Body of pancreas (tissue), 4 donors: ENCODE data around the gene WFIKKN1.

Experiments
- CTCF ChIP-seq, 7 experiments: fragments of 450-650 bp in 4 of 7; fragments of 200-600 bp in 3 of 7; sonication (generic) in 3 of 7; IDR thresholded peaks; one replicate each; pipeline ENCODE4 v1.5.1; 2016 to 2019; ENCODE audit warnings: antibody characterized with exemption in 7 of 7
- POLR2A ChIP-seq, 3 donors: fragments of 450-650 bp; IDR thresholded peaks; one replicate each; pipeline ENCODE4 v1.6.1; 2016; ENCODE audit warnings: antibody characterized with exemption in 3 of 3, mild to moderate bottlenecking in 2 of 3

DNA sequence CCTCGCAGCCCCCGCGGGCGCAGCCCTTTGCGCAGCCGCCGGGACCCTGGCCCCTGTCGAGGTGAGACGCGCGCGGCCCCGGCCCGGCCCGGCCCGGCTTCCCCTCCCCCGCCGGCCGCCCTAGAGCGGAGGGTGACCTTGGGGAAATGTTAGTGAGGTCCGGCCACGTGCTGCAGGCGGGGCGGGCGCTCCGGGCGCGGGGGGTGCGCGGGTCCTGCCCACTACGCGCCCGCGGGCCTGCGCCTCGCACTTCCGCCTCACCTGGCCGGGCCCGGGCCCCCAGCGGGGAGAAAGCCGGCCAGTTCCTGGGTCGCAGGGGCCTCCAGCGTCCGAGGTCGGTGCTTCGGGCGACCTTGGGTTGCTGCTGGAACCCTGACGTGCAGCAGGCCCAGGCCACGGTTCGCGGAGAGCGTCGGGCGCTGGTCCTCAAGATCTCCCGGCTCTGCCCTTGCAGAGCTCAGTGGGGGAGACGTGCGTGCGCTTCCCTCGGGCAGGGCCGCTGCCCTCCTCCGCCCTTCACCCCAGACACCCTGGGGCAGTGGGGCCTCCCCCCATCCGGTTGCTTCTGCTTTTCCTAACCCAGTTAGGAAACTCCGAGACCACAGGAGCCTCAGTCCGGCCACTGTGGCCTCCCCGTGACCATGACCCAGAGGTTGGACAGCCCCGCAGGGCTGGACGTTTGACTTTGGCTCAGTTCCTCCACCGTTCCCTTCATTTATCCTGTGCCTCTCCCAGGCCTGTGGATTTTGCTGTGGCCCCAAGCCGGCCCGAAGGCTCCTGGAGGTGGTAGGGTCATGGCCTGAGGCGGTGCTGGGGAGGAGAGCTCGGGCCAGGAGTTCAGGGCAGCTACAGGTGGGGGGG lies 11.6 kb downstream of the WFIKKN1 start:
- peak in 1 of 7 experiments; percentile 4 for TF ChIP-seq CTCF (IDR thresholded peaks at IDR 0.05)
- peak; percentile 20 to 62 (median 59) for TF ChIP-seq POLR2A (IDR thresholded peaks at IDR 0.05)
